GM12801 (cell line): Measurements from ENCODE around the gene TPM3.

Source experiments
- CTCF ChIP-seq: IDR thresholded peaks from one replicate; pipeline ENCODE4 v1.5.1; 2011; ENCODE audit warnings: control low read depth; ENCODE audit not compliant: insufficient read length; ENCODE audit errors: extremely low read depth

The TPM3 gene

GRCh38 chr1:154171880-154172279 is 20.0 kb downstream of the TPM3 start:
- no peak for TF ChIP-seq CTCF

GRCh38 chr1:154171223-154171583 is 20.7 kb downstream of the TPM3 start:
- TF ChIP-seq CTCF: no peak

GRCh38 chr1:154170547-154171222 is 21.2 kb downstream of the TPM3 start:
- no peak for TF ChIP-seq CTCF

GRCh38 chr1:154167461-154167860 is 24.4 kb downstream of the TPM3 start:
- TF ChIP-seq CTCF: no peak

GRCh38 chr1:154166207-154166606 is 25.7 kb downstream of the TPM3 start:
- no peak for TF ChIP-seq CTCF

GRCh38 chr1:154159554-154159953 is 32.3 kb downstream of the TPM3 start:
- no peak for TF ChIP-seq CTCF

- TF ChIP-seq CTCF: no peak
These were observed 33.4 kb downstream of the TPM3 start for GRCh38 chr1:154158307-154159125.
